Tibial nerve (tissue), 3 donors: ENCODE data around the gene LRRC8C.

Experiments used
- POLR2A ChIP-seq, 2 donors: fragments of 450-650 bp; IDR thresholded peaks; one replicate each; pipeline ENCODE4 v1.6.1; 2017; ENCODE audit warnings: antibody characterized with exemption in 2 of 2, mild to moderate bottlenecking in 2 of 2, moderate library complexity in 2 of 2
- TF ChIP-seq, protein P1 (sequence below), 5 experiments: fragments of 200-600 bp in 3 of 5; fragments of 450-650 bp in 2 of 5; sonication (generic) in 3 of 5; IDR thresholded peaks; one replicate each; pipeline ENCODE4 v1.5.1; 2016 to 2019; ENCODE audit warnings: antibody characterized with exemption in 5 of 5, mild to moderate bottlenecking in 3 of 5, moderate library complexity in 2 of 5

DNA sequence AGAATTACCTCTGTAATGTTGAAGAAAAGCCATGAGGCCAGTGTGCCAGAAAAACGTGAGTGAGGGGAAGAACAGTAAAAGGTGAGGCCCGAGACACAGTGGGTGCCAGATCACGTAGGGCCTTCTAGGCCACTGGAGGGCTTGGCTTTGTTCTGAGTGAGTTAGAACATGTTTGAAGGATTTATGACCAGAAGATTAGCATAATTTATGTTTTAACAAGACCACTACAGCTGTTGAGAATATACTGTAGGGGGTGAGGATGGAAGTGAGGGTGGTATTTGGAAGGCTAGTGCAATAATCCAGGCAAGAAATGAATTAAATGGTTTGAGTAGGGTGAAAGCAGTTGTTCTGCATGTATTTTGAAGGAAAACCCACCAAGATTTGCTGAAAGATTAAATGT, 56.3 kb downstream of the LRRC8C start:
- TF ChIP-seq, protein P1, sequence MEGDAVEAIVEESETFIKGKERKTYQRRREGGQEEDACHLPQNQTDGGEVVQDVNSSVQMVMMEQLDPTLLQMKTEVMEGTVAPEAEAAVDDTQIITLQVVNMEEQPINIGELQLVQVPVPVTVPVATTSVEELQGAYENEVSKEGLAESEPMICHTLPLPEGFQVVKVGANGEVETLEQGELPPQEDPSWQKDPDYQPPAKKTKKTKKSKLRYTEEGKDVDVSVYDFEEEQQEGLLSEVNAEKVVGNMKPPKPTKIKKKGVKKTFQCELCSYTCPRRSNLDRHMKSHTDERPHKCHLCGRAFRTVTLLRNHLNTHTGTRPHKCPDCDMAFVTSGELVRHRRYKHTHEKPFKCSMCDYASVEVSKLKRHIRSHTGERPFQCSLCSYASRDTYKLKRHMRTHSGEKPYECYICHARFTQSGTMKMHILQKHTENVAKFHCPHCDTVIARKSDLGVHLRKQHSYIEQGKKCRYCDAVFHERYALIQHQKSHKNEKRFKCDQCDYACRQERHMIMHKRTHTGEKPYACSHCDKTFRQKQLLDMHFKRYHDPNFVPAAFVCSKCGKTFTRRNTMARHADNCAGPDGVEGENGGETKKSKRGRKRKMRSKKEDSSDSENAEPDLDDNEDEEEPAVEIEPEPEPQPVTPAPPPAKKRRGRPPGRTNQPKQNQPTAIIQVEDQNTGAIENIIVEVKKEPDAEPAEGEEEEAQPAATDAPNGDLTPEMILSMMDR (IDR thresholded peaks at IDR 0.05), result no peak
- no peak for TF ChIP-seq POLR2A (IDR thresholded peaks at IDR 0.05)
